GM12872 (cell line): ENCODE results near the gene GRK2.

Experiments used
- CTCF ChIP-seq: IDR thresholded peaks from 3 replicates; pipeline ENCODE4 v1.5.1; 2011; ENCODE audit warnings: low read depth, mild to moderate bottlenecking, low read length, moderate library complexity; ENCODE audit not compliant: insufficient read depth

GRK2 gene

GRCh38 chr11:67280788-67281551 is 14.7 kb downstream of the GRK2 start:
- TF ChIP-seq CTCF = no peak

- no peak for TF ChIP-seq CTCF
Measured at GRCh38 chr11:67281552-67282150, 15.4 kb downstream of the GRK2 start.

- no peak for TF ChIP-seq CTCF
Measured at GRCh38 chr11:67282155-67282875, 16.0 kb downstream of the GRK2 start.

GRCh38 chr11:67282876-67283371 is 16.7 kb downstream of the GRK2 start:
- no peak for TF ChIP-seq CTCF

GRCh38 chr11:67283481-67283963 is 17.2 kb downstream of the GRK2 start:
- TF ChIP-seq CTCF = no peak

GRCh38 chr11:67284811-67285540 is 18.7 kb downstream of the GRK2 start:
- TF ChIP-seq CTCF = no peak
